Motor neuron (in vitro differentiated cells): ENCODE results near the gene NETO2. TPM values are rescaled to one million over a fixed set of nuclear protein-coding genes. Genes with fewer than 3 reads are reported as not detected.
"Not testable (repeated sequence)": the region's sequence is repeated elsewhere in the genome, so short reads cannot be mapped to it uniquely, and the experiment has no call there.

ENCODE experiments used
- ATAC-seq, 8 experiments: fragments of 200-7000 bp; cut with Tn5 transposase; replicated peaks in 6 of 8; 2 replicates each; pipeline ENCODE4 v1.8.0; 2021; ENCODE audit warnings: mild to moderate bottlenecking in 8 of 8, moderate library complexity in 8 of 8
- H3K27ac ChIP-seq, 2 donors: fragments of 250-450 bp; sonication (Bioruptor Pico); 2 replicates each; pipeline ENCODE4 v1.9.0; 2021; ENCODE audit warnings: antibody characterized with exemption in 2 of 2, mild to moderate bottlenecking in 2 of 2, moderate library complexity in 1 of 2
- H3K4me1 ChIP-seq, 2 donors: fragments of 250-450 bp; sonication (Bioruptor Pico); replicated peaks in 1 of 2; 2 replicates each; pipeline ENCODE4 v1.6.1; 2021; ENCODE audit warnings: antibody characterized with exemption in 2 of 2, mild to moderate bottlenecking in 2 of 2, moderate library complexity in 1 of 2
- H3K4me3 ChIP-seq, 5 donors: fragments of 250-450 bp; sonication (Bioruptor Pico); 2 replicates each; pipeline ENCODE4 v1.9.0; 2021; ENCODE audit warnings: antibody characterized with exemption in 5 of 5, mild to moderate bottlenecking in 5 of 5, moderate library complexity in 4 of 5
- WGBS, 10 experiments: fragments of 450-650 bp; shearing (Covaris generic); methylation state at CpG; one replicate each; pipeline ENCODE4 v1.0.0; 2022; 5-methylcytosine and 5-hydroxymethylcytosine counted together
- in situ Hi-C, 9 experiments: fragments of 400-800 bp; cut with MboI; loops; one replicate each; pipeline ENCODE4 v1.15.0; 2021; ENCODE audit warnings: low sequenced_read_pairs in 9 of 9, low pct_unique_long_range_greater_than_20kb in 2 of 9; ENCODE audit not compliant: unreplicated experiment in 9 of 9
- total RNA-seq, 8 experiments: library from RNA; unstranded; fragments of 300-600 nt; gene quantifications; 2 replicates each; pipeline versions ENCODE4 v1.2.3 to v1.2.4, GENCODE V29; 2022

The NETO2 gene
- total RNA-seq, 8 experiments from 2014 or later: 24.3 to 53.5 (median 28.1) TPM

DNA sequence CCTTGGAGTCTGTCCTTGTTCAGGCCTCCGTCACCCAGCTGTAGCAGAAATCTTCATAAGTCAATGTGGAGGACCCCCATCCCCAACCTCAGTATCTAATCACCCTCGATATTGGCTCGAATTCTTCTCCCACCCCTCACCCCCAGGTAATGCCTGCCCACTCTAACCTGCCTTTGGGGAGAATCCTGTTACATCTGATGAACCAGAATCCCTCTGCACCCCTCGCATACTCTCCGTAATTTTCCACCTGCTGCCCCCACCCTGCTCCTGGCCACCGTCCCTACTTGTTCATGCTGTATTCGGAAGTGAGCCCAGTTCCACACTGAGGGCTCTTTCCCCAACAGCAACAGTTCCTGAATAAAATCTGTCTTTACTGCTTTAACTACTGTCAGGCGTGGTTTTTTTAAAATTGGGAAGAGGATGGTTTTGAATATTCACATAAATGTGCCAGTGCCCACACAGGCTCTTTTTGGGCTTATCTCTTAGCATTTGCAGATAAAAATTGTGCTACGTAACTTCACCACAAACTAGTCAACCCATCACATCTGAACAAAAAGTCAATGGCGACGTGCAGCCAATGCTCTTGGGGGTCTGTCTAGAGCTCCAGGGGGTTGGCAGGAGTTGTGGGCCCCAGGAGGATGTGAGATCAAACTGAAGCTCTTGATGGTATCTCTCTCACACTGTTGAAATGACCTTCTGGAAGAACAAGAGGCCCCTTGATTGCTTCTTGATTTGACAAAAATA lies 73.7 kb downstream of the NETO2 start:
- H3K27ac ChIP-seq: no peak overlapping the region
- WGBS, 10 experiments: 33 to 97% (median 81%) methylated on average over 2 to 8 of the region's 11 CpGs; no CpG with 5 or more reads in 1 of the 10 experiments
- peak in 3 of 8 experiments; percentile 13 to 23 (median 16) for ATAC-seq

DNA sequence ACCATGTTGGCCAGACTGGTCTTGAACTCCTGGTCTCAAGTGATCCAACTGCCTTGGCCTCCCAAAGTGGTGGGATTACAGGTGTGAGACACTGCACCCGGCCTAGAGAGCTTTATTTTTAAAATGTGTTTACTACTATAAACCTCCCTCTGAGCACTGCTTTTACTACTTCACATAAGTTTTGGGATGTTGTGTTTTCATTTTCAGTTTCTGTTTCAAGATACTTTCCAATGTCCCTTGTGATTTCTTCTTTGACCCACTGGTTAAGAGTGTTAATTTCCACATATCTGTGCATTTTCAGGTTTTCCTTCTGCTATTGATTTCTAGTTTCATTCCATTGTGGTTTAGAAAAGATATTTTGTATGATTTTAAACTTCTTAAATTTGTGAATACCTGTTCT lies 74.4 kb downstream of the NETO2 start:
- Histone ChIP-seq H3K4me3 (no peak overlapping the region), H3K4me1 (peaks cover 0 to 3% of the 10 kb centered on the region in 2 donors), H3K27ac (no peak overlapping the region)
- in situ Hi-C loops: no loop called here
- 56 to 100% (median 79%) methylated on average over 1 of the region's 1 CpG; no CpG with 5 or more reads in 4 of the 10 experiments for WGBS, 10 experiments
- ATAC-seq: no peak

More for the DNA sequence above, 73.7 kb downstream of the NETO2 start:
- in situ Hi-C loops: no loop called here
- Histone ChIP-seq H3K4me1 (peaks cover 0 to 3% of the 10 kb centered on the region in 2 donors), H3K4me3 (no peak overlapping the region)

DNA sequence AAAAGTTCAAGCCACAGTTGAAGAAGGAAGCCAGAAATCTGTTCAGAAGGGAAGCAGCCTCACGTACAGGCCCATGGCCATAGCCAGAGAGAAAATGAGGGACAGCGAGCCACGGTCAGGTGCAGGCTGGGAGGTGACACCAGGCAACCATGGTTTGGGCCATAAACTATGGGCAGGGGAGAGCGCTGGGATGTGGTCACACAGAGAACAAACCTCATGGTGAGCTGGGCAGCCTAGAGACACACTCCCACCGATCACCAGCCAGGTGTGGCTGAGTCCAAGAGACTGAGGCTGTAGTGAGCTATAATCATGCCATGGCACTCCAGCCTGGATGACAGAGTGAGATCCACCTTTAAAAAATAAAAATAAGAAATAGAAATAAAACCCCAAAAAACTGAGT lies 76.5 kb downstream of the NETO2 start:
- in situ Hi-C loops: no loop called here
- WGBS, 10 experiments: 60 to 100% (median 83%) methylated on average over 1 to 4 of the region's 5 CpGs; no CpG with 5 or more reads in 1 of the 10 experiments

DNA sequence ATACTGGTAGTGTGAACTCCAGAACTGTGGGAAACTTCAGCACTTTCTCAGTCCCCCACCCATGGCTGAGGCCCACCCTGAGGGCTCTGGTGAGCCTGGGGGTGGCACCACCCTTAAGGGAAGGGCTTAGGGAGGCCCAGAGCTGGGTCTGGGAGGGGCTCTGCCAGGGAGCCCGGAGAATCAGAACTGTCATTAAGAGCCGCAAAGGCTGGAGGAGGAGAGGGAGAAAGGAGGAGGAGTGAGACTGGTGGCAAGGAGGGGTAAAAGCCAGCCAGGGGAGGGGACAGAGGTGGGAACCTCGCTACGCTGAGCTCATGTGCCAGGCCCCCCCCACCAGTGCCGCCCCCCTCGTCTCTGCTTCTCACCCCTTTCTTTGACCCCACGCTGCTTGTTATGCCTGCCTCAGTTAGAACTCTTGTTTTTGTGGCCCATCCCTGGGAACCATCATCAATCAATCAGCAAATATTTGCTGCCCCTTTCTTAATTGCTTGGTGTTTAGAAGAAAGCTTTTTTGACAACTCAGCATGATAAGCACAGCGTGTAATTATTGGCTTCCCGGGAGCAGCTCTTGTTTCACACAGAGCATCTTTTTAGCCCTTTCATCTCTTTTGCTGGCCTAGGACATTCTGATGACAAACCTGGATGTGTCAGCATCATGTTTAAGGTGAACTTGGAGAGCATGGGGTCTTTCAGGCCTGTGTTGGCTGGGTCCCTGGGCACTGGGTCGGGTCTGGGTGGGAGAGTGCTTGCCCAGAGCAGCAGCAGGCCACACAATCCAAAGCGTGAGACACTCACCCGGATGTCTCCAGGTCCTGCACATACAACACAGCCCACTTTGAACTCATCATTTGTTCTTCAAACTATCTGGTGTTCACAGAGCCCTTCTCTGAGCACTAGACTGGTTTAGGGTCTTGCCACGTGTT lies 77.7 kb downstream of the NETO2 start:
- peak in 5 of 8 experiments; percentile 16 to 50 (median 40) for ATAC-seq
- Histone ChIP-seq H3K27ac (no peak overlapping the region), H3K4me3 (no peak overlapping the region), H3K4me1 (peaks cover 0 to 3% of the 10 kb centered on the region in 2 donors)
- in situ Hi-C loops: no loop called here
- WGBS, 10 experiments: 35 to 100% (median 48%) methylated on average over 1 to 6 of the region's 13 CpGs; no CpG with 5 or more reads in 2 of the 10 experiments

More for the DNA sequence above, 76.5 kb downstream of the NETO2 start:
- H3K4me1 ChIP-seq: peaks cover 0 to 3% of the 10 kb centered on the region in 2 donors
- H3K27ac ChIP-seq: no peak overlapping the region
- H3K4me3 ChIP-seq: no peak overlapping the region
- no peak for ATAC-seq

DNA sequence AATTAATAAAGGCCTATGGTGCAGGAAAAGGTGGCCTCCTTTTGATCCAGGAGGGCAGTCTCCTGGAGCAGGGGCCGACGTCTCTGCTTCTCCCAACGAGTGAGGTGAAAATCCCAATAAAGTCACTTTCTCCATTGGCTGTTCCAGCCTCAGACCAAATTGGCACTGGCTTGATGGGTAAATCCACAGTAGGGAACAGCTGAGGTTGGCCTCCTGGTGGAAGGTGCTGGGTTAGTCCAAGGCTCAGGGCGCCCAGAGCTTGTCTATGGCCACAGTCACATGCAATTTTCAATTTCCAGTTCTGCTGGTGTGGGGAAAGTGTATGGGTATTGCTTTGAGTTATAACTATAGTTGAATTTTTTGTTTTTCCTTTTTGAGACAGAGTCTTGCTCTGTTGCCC lies 79.0 kb downstream of the NETO2 start:
- in situ Hi-C loops: no loop called here
- WGBS, 10 experiments: 80 to 100% (median 95%) methylated on average over 1 to 4 of the region's 4 CpGs; no CpG with 5 or more reads in 6 of the 10 experiments
- ATAC-seq: no peak
- no peak overlapping the region for H3K27ac ChIP-seq
- H3K4me1 ChIP-seq: peaks cover 0 to 3% of the 10 kb centered on the region in 2 donors
- H3K4me3 ChIP-seq: no peak overlapping the region

DNA sequence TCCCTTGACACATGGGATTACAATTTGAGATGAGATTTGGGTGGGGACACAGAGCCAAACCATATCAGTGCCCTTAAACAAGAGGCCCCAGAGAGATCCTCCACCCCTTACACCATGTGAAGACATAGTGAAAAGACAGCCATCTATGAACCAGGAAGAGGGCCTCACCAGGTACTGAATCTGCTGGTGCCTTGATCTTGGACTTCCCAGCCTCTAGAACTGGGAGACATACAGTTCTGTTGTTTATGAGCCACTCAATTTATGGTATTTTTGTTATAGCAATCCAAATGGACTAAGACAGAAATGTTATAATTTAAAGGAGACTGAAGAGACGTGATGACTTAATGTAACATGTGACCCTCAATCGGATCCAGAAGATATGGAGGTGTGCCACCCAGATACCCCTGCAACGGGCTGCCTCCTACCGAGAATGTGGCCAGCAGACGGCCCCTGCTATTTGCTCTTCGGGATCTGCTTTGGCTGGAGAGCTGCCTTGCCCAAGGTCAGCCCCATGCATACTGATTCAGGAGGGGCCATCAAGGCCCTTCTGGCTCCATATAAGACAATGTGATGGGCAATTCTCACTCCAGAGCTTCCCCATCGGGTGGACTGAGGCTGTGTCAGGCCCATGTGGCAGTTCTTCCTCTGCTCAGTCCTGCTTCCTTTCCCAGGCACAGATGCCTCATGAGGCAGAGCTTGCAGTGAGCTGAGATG lies 80.6 kb downstream of the NETO2 start:
- Histone ChIP-seq H3K4me1 (peaks cover 0 to 3% of the 10 kb centered on the region in 2 donors), H3K27ac (no peak overlapping the region), H3K4me3 (no peak overlapping the region)
- no peak for ATAC-seq
- in situ Hi-C loops: no loop called here
- 0 to 100% (median 85%) methylated on average over 1 to 7 of the region's 7 CpGs; no CpG with 5 or more reads in 2 of the 10 experiments for WGBS, 10 experiments

DNA sequence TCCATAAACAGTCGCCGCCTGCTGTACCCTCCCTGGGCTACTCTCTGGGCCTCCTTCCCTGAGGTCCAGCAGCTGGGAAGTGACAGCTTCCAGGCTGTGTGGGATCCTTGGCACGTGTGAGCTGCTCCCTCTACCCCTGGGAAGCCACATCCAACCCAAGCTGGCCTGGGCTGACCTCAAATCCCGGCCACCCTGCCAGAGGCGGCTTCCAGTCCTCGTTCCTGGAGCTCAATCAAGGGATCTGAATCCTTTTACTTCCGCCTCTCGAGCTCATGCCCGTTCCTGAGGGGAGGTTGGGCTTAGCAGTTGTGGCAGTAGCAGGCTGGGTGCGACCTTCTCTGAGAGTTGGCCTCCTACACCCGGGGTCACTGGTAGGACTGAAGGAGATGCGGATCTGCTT lies 82.5 kb downstream of the NETO2 start:
- no peak for ATAC-seq
- Histone ChIP-seq H3K4me1 (peaks cover 0 to 3% of the 10 kb centered on the region in 2 donors), H3K27ac (no peak overlapping the region), H3K4me3 (no peak overlapping the region)
- 50% methylated on average over 2 of the region's 12 CpGs; no CpG with 5 or more reads in 8 of the 10 experiments for WGBS, 10 experiments
- in situ Hi-C loops: no loop called here

DNA sequence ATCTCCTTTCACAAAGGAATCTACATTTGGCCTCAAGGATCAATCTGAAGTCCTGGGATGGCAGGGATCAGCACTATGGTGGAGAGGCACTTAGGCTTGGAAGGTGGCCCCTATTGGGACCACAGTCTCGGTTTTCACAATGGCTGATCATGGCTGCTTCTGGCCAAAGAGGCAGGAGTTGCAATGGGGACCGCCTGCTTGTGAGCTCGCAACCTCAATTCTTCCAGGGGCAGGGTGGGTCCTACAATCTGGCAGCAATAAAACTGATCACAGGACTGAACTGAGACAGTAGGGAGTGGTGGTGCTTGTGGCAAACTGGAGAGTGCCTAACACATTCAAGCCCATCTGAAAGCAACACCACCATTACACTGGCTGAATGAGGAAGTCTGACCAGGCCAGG lies 83.1 kb downstream of the NETO2 start:
- no peak for ATAC-seq
- in situ Hi-C loops: no loop called here
- Histone ChIP-seq H3K4me3 (no peak overlapping the region), H3K4me1 (peaks cover 0 to under 1% of the 10 kb centered on the region in 2 donors), H3K27ac (no peak overlapping the region)
- WGBS, 10 experiments: 70 to 100% (median 89%) methylated on average over 1 to 3 of the region's 3 CpGs; no CpG with 5 or more reads in 2 of the 10 experiments

DNA sequence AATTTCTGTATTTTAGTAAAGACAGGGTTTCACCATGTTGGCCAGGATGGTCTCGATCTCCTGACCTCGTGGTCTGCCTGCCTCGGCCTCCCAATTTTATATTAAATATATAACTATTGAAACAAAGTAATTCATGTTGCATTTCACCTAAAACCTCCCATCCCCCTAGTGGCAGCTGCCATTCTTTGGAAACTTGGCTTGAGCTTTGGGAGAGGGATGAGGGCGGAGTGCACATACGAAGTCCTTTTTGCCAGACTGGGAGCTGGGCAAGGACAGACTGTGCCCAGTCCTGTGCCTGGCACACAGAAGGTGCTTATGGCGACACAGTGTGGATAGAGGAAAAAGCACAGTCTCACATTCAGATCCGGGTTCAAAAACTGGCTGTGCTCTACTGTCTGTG lies 83.8 kb downstream of the NETO2 start:
- H3K27ac ChIP-seq: no peak overlapping the region

DNA sequence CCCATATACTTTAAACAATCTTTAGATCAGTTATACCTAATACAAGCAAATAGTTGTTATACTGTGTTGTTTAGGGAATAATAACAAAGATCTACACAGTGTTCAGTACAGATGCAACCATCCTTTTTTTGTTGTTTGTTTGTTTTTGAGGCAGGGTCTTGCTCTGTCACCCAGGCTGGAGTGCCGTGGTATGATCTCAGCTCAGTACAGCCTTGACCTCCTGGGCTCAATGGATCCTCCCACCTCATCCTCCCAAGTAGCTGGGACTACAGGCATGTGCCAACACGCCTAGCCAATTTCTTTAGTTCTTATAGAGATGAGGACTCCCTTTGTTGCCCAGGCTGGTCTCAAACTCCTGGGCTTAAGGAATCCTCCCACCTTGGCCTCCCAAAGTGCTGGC lies 84.6 kb downstream of the NETO2 start:
- 0 to 80% (median 43%) methylated on average over 1 to 2 of the region's 2 CpGs; no CpG with 5 or more reads in 4 of the 10 experiments for WGBS, 10 experiments
- H3K4me1 ChIP-seq, H3K27ac ChIP-seq, ATAC-seq, H3K4me3 ChIP-seq, in situ Hi-C loops: not testable (repeated sequence)

More for the DNA sequence above, 83.8 kb downstream of the NETO2 start:
- H3K4me1 ChIP-seq: no peaks in the 10 kb centered on the region
- no peak overlapping the region for H3K4me3 ChIP-seq
- in situ Hi-C loops: no loop called here
- 60 to 100% (median 89%) methylated on average over 1 to 4 of the region's 7 CpGs; no CpG with 5 or more reads in 3 of the 10 experiments for WGBS, 10 experiments
- no peak for ATAC-seq

DNA sequence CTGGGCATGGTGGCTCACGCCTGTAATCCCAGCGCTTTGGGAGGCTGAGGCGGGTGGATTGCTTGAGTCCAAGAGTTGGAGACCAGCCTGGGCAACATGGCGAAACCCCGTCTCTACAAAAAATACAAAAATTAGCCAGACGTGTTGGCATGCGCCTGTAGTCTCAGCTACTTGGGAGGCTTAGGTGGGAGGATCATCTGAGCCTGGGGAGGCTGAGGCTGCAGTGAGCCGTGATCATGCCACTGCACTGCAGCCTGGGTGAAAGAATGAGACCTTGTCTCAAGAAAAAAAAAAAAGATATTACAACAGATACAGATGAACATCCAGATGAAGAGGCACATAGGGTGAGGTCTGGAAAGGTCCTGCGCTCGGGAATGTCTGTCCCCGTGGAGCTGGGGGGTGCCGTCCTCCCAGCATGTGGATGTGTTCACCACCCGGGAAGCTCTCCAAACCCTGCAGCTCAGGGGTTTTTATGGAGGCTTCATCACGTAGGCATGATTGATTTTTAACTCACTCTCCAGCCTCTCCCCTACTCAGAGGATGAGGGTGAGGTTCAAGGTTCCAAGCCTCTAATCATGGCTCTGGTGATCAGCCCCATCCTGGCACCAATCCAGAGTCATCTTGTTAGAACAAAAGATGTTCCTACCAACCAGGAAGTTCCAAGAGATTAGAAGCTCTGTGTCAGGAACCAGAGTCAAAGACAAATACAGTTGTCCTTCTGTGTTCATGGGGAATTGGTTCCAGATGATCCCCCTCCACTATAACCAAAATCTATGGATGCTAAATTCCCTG lies 85.3 kb downstream of the NETO2 start:
- no peak overlapping the region for H3K4me3 ChIP-seq
- 8 to 86% (median 75%) methylated on average over 2 to 5 of the region's 14 CpGs; no CpG with 5 or more reads in 5 of the 10 experiments for WGBS, 10 experiments
- H3K27ac ChIP-seq: no peak overlapping the region
- H3K4me1 ChIP-seq: no peaks in the 10 kb centered on the region
- in situ Hi-C loops: no loop called here
- ATAC-seq: no peak

DNA sequence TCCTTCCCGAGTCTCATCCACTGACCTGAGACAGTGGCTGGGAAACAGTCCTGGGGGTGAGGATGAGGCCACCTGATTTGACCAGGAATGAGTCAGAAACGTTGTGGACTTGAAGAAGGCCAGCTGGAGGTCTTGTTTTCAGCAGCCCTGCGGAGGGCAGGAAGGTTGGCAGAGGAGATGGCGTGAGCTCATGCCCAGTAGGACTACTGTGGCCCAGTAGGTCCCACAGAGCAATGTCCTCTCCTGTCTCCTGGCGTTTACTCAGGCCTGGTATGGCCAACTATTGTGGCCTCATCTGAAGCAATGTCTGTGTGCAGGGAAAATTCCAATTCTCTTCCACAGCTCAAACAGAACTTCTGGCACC lies 86.1 kb downstream of the NETO2 start:
- WGBS, 10 experiments: 42 to 100% (median 80%) methylated on average over 1 to 3 of the region's 5 CpGs; no CpG with 5 or more reads in 3 of the 10 experiments
- Histone ChIP-seq H3K27ac (no peak overlapping the region), H3K4me1 (no peaks in the 10 kb centered on the region), H3K4me3 (no peak overlapping the region)
- no peak for ATAC-seq
- in situ Hi-C loops: no loop called here
